NCI-H1436 treated with DMSO at 0.1 percent for 48 hours (cell line): ENCODE measurements around the gene SLC44A4.
A peak's percentile ranks its signal among the peaks of the same experiment; 100 is the strongest.

Source experiments
- DNase-seq: peaks from one replicate; lab custom pipeline; 2025; lab: John Stamatoyannopoulos, UW

Gene SLC44A4

DNA sequence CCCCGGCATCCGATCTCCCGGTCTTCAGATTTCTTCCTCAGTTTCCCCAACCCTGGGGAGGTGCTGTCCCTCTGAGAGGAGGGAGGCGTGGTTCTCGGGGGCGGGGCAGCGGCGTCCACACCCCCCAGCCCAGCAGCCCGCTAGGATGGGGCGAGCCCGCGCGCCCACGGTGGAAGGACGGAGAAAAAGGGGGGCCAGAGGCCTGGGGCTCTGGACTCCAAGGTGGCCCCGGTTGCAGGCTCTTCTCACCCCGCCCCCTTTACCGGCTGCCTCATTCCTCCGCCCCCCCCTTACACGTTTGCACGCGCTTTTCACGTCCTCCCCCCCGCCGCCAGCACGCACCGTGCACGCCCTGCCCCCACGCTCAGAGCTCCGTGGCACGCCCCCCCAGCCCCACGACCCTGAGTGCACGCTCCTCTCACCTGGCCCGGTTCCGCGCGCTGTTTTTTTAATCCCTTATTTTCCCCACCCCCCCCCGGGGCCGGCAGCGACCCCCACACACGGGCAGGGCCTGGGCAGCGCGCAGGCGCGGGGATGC, 22.7 kb upstream of the SLC44A4 start:
- DNase-seq = no peak

DNA sequence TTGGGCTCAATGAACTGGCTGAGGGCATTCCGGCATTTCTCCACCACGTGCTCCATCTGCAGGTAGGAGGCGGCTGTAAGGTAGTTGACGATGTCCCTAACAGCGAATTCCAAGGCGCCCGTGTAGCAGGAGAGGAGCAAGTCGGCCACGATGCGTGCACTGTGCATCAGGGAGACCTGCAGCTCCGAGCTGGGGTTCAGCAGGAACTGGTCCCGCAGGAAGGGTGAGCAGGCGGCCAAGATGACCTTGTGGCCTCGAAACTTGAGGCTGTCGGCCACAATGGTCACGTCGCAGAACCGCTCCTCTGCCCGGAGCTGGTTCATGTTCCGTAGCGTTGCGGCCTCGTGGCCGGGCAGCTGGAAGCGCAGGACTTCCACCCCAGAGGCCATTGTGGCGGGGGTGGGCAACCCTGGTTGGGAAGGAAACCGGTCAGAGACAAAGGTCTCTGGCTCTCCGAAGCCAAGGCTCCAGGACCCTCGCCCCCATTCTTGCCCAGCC, 22.2 kb upstream of the SLC44A4 start:
- DNase-seq = no peak

DNA sequence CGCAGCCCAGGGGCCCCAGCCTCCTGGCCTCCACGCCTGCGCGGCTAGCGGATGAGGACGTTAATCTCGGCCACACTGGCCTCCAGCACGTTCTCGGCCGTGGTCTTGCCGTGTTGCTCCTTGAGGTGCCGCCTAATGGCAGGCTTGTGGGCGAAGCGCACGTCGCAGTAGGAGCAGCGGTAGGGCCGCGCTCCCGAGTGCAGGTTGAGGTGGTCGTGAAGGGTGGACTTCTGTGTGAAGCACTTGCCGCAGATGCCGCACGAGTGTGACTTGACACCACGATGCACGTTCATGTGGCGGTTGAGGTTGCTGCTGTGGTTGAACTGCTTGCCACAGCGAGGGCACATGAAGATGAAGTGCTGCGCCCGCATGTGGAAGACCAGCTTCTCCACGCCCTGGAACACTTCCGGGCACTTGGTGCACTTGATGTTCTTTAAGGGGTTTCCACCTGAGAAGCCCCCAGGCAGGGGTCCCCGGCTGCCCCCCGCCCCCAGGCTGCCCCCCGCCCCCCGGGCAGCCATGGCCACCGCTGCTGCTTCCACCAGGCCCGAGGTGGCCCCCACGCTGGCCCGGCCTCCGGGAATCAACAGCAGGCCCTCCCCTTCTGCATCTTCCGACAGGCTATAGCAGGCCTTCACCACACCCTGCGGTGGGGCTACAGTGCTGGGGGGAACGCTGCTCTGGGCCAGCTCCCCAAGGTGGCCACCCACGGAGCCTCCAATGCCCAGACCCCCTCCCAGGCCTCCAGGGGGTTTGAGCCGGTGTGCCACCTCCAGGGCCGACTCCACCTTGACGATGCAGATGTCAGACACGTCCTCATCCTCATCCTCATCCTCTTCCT, 21.3 kb upstream of the SLC44A4 start:
- DNase-seq = no peak

DNA sequence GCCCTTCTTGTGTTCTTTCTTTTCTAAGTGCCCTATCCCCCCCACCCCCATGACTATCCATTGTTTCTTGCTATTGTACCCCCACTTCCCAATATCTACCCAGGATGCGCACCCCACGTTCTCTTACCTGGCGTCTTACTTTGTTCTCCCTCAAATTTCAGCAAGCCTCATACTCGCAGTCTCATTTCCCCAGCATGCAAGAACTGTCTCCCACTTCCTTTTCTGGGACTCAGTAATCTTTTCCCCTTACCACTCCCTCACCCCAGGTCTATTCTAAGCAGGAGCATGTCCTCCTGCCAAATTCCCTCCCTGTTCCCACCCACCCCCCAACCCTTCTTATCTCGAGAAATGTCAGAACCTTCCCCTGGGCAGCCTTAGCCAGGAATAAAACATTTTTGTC, 20.4 kb upstream of the SLC44A4 start:
- DNase-seq = no peak

DNA sequence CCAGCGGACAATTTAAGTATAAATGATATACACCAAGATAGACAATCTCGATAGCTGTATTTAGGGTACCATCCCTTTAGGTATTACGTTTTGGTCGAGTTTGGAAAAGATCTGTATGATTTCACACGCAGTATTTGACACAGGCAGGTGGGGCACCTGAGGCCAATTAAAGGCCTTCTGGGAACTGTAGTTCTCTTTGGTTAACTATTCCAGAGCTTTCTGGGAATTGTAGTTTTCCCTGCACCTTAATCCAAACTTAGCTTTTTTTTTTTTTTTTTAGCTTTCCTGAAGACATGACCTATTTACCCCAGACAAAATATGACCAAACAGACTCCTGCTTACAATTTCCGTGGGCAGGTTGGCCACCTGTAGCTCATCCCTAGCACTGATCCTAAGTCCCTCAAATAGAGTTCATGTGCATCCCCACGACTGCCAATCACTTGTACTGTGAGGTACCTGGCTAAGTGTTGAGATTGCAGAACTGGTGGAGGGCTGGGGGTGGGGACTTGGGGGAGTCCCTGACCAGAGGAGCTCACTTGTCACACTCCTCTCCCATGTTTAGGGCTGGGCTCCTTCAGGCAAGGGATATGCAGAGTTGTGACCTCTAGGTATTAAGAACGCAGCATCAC, 19.7 kb upstream of the SLC44A4 start:
- peak; percentile 22 for DNase-seq

DNA sequence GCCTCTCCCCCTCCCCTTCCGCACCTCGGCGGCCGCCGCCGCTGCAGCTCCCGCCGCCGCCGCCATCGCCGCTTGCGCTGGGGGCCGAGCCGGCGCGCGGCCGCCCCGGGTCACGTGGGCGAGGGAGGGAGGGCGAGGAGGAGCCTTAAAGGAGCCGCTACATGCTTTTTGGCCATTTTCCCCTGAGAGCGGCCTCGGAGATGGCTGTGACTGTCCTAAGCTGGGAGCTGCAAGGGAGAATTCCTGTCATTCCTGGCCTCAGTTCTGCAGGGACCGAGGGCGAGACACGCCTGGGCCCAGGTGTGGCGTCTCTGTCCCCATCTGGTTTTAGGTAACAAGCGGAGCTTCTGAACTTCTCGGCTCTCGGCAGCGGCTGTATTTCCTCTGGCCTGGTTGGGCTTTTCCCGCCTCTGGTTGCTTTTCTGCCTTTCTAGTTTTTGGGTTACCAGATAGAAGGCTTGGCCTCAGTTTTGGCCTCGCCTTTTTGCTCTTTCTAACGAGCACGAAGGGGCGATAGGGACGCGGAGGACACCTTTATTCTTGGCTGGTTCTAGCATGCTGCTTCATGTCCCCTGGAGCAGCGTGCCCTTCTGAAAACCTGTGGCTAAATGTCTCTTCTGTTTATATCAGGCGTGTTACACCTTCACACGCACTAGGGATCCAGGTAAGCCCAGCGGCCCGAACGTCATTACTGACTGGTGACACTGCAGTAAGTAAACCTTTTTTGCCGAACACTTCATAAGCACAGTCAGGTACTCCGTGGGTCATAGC, 19.0 kb upstream of the SLC44A4 start, which contains the start of gene EHMT2:
TSS of gene EHMT2 (minus strand) at position 87 of the 771 bp plus-strand sequence. CDS start at position 66, 21 bp downstream.
- DNase-seq = no peak

DNA sequence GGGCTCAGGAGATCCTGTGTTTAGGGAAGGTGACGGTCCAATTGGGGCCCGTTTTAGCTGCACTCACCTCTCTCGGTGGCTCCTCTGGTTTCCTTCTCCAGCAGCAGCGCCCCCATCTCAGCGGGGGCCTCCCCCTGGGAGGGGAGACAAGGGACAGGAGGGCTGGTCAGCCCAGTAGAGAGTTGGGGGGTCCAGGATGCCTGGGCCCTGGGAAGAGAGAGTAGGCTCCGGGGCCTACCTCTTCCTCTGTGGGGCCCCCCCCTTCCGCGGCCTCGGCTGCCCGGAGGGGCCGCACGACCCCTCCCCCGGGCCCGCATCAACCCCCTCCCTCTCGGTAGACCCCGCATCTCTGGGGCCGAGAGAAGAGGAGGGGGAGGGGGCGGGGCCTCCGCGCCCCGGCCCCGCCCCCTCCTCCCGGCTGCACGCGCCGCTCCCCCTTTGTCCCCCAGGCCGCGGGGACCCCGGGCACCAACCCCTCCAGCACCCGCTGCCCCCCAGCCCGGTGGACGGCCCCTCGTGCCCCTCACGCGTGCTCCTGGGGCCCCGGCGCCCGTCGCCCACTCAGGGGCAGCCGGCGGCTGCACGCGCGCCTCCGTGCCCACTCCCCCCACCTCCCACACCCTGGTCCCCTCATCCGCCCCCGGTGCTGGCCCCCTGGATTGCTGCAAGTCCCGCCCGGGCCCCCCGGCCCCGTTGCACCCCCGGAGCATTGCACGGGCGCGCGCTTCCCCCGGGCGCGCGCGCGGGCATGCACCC, 18.2 kb upstream of the SLC44A4 start:
- no peak for DNase-seq

DNA sequence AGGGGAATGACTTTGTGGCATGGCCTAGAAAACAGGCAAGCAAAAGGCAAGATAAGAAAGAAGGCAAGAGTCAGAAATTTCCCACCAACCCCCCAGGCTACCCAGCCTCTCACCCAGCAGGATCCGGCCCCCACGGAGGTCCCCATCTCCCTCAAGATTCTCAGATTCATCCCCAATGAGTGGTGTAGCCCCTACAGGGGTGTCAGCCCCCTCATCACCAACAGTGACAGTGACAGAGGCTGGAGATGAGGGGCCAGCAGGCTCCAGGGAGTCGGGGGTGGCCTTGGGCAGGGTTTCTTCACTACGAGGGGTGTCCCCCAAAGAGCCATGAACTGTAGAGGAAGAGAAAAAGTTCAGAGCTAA, 17.7 kb upstream of the SLC44A4 start:
- no peak for DNase-seq

DNA sequence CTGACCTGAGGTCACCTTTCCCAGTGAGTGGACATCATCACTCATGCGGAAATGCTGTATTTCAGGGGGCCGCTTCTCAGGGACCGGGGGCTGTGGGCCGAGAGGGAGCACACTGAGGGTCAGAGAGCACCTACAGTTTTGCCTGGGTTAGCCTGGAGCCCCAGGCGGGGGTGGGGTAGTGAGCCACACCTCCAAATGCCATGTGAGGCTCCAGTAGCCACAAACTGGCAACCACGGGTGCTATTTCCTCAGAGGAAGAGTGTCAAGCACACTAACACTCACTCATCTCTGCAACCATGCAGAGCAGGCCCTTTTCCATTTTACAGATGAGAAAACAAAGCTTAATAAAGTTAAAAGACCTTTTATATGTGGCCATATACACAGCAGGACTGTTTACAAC, 14.0 kb upstream of the SLC44A4 start:
- no peak for DNase-seq

DNA sequence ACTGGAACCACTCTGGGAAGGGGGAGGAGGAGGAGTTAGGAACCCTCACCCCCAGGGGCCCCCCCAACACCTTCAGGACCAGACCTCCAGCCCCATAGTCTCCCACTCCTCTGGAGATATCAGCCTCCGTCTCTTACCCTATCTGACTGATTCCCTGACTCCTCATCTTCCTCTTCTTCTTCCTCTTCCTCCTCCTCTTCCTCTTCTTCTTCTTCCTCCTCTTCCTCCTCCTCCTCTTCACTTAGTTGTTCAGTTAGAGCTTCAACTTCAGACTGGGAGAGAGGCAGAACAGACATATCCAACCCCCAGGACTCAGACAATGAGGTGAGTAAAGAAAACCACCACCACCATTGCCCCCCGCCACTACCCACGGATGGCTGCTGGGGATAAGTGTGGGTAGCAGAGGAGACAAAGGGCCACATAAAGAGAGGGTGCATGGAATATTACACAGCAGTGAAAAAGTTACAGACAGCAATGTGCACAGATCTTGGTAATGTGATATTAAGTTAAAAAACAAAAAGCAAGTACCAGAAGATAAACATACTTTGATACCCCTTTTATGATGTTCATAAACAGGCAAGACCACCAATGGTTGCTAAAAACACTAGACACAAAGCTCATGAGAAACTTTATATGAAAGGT, 10.7 kb upstream of the SLC44A4 start:
- no peak for DNase-seq

DNA sequence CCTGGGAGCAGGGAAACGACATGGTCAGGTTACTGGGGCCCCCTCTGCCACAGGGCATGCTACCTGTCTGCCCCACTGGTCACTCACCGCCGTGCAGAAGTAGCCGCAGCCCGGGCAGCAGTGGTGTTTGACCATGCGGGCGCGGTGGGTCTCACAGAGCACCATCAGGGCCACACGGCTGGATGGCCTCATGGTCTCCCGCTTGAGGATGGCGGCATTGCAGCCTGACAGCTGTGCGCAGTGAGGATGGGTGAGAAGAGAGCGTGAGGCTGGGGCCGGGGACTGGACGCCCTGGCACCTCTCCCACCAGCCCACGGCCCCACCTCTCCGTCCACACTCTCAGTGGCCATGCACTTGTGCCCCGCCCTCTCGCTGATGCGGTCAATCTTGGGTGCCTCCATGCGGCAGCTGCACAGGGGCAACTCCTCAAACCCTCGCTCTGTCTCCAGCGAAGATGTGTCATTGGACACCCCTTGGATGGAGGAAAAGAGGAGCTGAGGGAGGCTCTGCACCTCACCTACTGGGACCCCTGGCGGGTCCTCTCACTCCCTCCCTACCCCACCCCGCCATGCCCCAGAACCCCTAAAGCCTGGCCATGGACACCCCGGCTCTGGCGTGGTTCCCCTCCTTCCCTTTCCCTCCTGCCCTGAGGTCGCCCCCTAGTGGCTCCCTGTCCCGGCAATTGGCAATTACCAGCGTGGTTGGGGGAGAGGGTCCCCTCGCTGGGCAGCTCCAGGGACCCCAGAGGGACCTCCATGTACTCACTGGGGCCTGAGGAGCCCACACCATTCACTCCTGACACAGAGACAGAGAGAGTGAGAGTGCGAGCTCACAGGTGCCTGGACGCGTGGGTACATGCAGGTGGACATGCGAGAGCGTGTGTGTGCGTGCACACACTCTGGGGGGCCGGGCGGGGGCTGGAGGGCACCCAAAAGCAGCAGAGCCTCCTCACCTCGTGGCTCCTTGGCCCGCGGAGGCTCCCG, 9.8 kb upstream of the SLC44A4 start:
- DNase-seq = no peak

DNA sequence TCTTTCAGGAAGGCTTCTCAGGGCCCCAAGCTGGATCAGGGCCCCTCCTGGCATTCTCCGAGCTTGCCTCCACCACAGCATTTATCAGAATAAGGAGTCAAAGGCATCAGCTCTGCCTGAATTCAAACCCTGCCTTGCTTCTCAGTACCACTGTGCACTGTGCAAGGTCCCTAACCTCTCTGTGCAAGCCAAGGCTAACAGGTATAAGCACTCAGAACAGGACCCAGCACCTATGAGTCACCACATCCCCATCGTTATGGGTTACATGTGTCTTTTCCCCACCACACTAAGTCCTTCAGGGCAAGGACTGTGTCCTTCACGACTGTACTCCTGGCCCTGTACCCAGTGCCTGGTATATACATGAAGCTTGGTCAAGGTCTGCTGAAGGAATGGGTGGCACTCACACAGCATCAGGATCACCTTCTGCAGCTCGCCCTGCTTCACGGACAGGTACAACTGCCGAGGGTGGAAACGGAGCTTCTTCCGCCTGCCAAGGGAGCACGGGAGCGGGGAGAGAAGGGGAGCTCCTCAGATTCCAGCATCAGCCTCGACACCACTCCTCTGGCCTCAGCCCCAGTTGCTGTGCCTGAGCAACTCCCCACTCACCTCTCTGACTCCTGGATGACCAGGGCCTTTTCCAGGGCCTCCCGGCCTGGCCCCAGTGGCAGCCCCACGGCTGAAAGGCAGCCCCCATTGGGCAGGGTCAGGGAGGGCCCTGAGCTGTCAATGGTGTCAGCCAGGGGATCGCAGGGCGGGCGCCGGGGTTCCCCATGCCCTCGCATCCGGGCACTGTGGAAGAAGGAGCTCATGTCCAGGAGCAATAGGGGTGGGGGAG, 8.6 kb upstream of the SLC44A4 start:
- DNase-seq = no peak

DNA sequence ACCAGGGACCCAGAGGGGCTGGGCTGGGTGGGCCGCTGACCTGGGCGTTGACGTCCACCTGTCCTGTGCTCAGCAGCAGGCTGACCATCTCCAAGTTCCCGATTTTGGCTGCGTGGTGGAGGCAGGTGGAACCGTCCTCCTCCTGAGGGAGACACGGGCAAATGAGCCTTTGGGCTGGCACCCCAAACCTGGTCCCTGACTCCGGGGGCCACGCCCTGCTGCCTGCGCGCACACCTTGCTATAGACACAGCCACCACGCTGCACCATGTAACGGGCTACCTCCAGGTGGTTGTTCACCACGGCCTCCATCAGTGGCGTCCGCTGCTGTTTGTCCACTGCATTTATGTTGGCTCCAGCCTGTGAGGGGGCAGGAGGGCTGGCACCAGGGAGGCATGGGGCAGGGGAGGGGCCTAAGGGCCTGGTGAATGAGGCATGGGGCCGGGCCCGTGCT, 7.8 kb upstream of the SLC44A4 start:
- DNase-seq = no peak

DNA sequence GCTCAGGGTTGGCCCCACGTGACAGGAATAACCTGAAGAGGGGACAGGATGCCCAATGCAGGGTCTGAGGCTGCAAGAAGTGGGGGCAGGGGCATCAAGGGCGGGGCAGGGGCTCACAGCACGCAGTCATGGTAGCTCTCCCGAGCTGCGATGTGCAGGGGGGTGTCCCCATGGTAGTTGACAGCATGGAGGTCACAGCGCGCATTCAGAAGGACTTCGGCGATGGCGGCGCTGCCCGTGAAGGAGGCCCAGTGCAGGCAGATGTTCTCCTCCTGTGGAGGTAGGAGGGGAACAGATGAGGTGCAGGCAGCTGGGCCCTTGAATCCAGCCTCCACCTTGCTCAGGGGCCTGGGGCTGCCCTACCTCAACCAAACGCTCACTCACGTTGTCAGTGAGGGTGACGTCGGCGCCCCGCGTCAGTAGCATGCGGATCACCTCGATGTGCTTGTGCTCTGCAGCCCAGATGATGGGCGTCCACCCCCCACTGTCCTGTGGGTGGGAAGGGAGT, 5.8 kb upstream of the SLC44A4 start:
- DNase-seq = no peak

DNA sequence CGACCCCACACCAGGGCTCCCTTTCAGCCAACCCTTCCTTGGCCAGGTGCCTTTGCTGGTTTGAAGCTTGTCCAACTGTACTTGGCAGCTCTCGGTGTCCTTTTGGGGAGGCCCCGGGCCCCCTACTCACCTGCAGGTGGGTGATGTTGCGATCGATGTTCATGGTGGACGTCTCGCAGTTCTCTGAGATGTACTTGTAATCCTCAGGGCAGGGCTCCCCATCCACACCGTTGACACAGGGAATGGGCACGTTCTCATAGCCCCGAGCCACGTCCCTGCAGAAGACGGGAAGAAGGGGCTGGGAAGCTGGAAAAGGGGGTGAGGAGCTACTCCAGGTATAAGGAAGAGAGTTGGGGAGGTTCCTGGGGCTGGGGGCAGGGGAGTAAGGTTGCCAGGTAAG, 4.9 kb upstream of the SLC44A4 start:
- DNase-seq = no peak

DNA sequence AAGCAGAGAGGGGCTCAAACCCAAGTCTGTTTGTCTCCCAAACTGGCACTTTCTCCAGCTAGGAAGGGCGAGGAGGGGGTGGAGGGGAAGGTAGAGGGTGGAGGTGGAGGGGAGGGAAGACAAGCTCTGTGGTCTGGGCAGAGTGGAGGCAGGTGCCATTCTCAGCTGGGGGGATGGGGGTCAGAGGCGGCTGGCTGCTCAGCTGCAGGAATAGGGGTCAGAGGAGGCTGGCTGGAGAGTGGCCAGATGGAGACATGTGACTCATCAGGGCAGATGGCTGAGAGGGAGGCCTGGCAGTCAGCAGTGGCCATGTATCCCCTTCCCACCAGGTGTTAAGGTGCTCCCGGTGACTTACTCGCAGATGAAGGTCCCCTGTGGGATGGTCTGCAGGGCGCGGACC, 3.5 kb upstream of the SLC44A4 start:
- no peak for DNase-seq

DNA sequence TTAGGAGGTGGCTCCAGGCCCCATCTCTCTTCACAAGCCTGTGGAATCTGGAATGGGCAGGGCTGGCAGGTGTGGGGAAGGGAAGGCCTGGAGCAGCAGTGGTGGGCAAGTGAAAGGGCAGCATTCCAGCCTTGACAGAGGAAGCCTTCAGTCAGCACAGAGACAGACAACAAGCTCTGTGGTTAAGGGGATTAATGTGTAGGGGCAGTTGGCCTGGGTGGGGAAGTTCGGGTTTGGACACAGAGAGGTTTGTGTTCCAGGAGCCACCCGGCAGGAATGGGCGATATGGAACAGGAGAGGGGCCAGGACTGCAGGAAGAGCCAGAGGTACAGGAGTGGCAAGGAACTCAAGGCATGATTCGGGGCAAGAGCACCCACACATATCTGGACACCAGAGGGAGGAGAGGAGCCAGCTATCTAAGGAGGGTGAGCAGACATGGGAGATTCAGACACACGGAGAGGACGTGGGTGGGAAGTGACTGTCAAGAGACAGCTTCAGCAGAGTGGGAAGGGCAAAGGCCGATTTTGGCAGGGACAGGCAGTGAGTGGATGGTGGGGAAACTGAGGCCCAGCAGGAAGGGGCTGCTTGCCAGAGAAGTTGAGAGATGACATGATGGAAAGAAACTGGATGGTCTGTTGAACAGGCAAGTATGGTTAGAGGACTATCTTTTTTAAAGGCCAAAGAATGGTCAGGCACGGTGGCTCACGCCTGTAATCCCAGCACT, 2.5 kb upstream of the SLC44A4 start:
- no peak for DNase-seq

DNA sequence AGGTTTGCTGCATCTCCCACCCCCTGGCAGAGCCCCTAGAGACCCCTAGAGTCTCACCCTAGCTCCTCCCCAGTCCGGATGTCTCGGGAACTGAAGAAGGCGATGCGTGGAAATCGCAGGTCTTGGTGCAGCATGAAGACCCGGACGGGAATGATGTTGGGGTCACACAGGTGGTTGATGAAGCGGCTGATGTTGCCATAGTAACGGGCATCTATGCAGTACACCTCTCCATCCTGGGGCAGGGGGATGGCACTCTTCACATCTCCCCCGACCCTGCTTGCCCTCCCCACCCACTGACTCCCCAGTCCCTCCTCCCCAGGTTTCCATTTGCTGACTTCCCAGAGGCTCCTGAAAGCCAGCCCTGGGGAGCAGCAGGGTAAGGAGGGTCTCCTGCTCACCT, 1.8 kb upstream of the SLC44A4 start:
- DNase-seq = no peak
